ENCODE measurements around the gene RSRC2. TPM values are rescaled to one million over a fixed set of nuclear protein-coding genes. Genes with fewer than 3 reads are reported as not detected.
"Not testable (repeated sequence)": the region's sequence is repeated elsewhere in the genome, so short reads cannot be mapped to it uniquely, and the experiment has no call there.

RSRC2 gene
- total RNA-seq, 1 experiment from 2014 or later, result 16.9 TPM

- in situ Hi-C loops (cut with HindIII; ENCODE audit: low pct_unique_long_range_greater_than_20kb, low sequenced_read_pairs), result no loop called here
- no peak for DNase-seq (ENCODE audit: low read depth)
Measured at GRCh38 chr12:122523846-122524718, 2.7 kb downstream of the RSRC2 start.

- in situ Hi-C loops (cut with HindIII; ENCODE audit: low pct_unique_long_range_greater_than_20kb, low sequenced_read_pairs), result no loop called here
Measured at GRCh38 chr12:122523280-122523679, 3.5 kb downstream of the RSRC2 start.

GRCh38 chr12:122520676-122521075 is 6.1 kb downstream of the RSRC2 start:
- no peak for DNase-seq (ENCODE audit: low read depth)
- in situ Hi-C loops (cut with HindIII; ENCODE audit: low pct_unique_long_range_greater_than_20kb, low sequenced_read_pairs), result no loop called here

More at GRCh38 chr12:122523280-122523679, 3.5 kb downstream of the RSRC2 start:
- DNase-seq (ENCODE audit: low read depth), result no peak

- in situ Hi-C loops (cut with HindIII; ENCODE audit: low pct_unique_long_range_greater_than_20kb, low sequenced_read_pairs), result no loop called here
- DNase-seq (ENCODE audit: low read depth), result no peak
Measured at GRCh38 chr12:122519418-122519817, 7.3 kb downstream of the RSRC2 start.

GRCh38 chr12:122518908-122519307 is 7.8 kb downstream of the RSRC2 start:
- no peak for DNase-seq (ENCODE audit: low read depth)
- in situ Hi-C loops (cut with HindIII; ENCODE audit: low pct_unique_long_range_greater_than_20kb, low sequenced_read_pairs), result no loop called here

GRCh38 chr12:122517877-122518276 is 8.9 kb downstream of the RSRC2 start:
- in situ Hi-C loops (cut with HindIII; ENCODE audit: low pct_unique_long_range_greater_than_20kb, low sequenced_read_pairs), result no loop called here
- DNase-seq (ENCODE audit: low read depth), result peak; percentile 82

- in situ Hi-C loops (cut with HindIII; ENCODE audit: low pct_unique_long_range_greater_than_20kb, low sequenced_read_pairs), result no loop called here
- no peak for DNase-seq (ENCODE audit: low read depth)
Measured at GRCh38 chr12:122516544-122517361, 10.0 kb downstream of the RSRC2 start.

- in situ Hi-C loops (cut with HindIII; ENCODE audit: low pct_unique_long_range_greater_than_20kb, low sequenced_read_pairs), result no loop called here
- no peak for DNase-seq (ENCODE audit: low read depth)
Measured at GRCh38 chr12:122515275-122515674, 11.5 kb downstream of the RSRC2 start.

GRCh38 chr12:122513660-122514059 is 13.1 kb downstream of the RSRC2 start:
- no peak for DNase-seq (ENCODE audit: low read depth)
- in situ Hi-C loops (cut with HindIII; ENCODE audit: low pct_unique_long_range_greater_than_20kb, low sequenced_read_pairs), result no loop called here

- in situ Hi-C loops (cut with HindIII; ENCODE audit: low pct_unique_long_range_greater_than_20kb, low sequenced_read_pairs); DNase-seq (ENCODE audit: low read depth): not testable (repeated sequence)
Measured at GRCh38 chr12:122513028-122513427, 13.7 kb downstream of the RSRC2 start.

GRCh38 chr12:122508163-122508562 is 18.6 kb downstream of the RSRC2 start:
- no peak for DNase-seq (ENCODE audit: low read depth)
- in situ Hi-C loops (cut with HindIII; ENCODE audit: low pct_unique_long_range_greater_than_20kb, low sequenced_read_pairs), result no loop called here

- DNase-seq (ENCODE audit: low read depth), result no peak
- in situ Hi-C loops (cut with HindIII; ENCODE audit: low pct_unique_long_range_greater_than_20kb, low sequenced_read_pairs), result no loop called here
Measured at GRCh38 chr12:122506393-122506938, 20.3 kb downstream of the RSRC2 start.

- in situ Hi-C loops (cut with HindIII; ENCODE audit: low pct_unique_long_range_greater_than_20kb, low sequenced_read_pairs), result no loop called here
- no peak for DNase-seq (ENCODE audit: low read depth)
Measured at GRCh38 chr12:122505419-122506051, 21.2 kb downstream of the RSRC2 start.

GRCh38 chr12:122503783-122504590 is 22.7 kb downstream of the RSRC2 start:
- in situ Hi-C loops (cut with HindIII; ENCODE audit: low pct_unique_long_range_greater_than_20kb, low sequenced_read_pairs), result no loop called here
- DNase-seq (ENCODE audit: low read depth), result no peak

GRCh38 chr12:122503147-122503751 is 23.5 kb downstream of the RSRC2 start:
- in situ Hi-C loops (cut with HindIII; ENCODE audit: low pct_unique_long_range_greater_than_20kb, low sequenced_read_pairs), result no loop called here
- DNase-seq (ENCODE audit: low read depth), result no peak

GRCh38 chr12:122501489-122501989 is 25.2 kb downstream of the RSRC2 start:
- DNase-seq (ENCODE audit: low read depth), result no peak
- in situ Hi-C loops (cut with HindIII; ENCODE audit: low pct_unique_long_range_greater_than_20kb, low sequenced_read_pairs), result no loop called here
